HG02870 (cell line): Measurements from ENCODE around the gene RAB44.
A peak's percentile ranks its signal among the peaks of the same experiment; 100 is the strongest.

Experiments
- ATAC-seq: cut with Tn5 transposase; IDR thresholded peaks from one replicate; pipeline ENCODE4 v1.9.1; 2021; ENCODE audit warnings: mild to moderate bottlenecking, moderate library complexity; ENCODE audit not compliant: unreplicated experiment

RAB44 gene

DNA sequence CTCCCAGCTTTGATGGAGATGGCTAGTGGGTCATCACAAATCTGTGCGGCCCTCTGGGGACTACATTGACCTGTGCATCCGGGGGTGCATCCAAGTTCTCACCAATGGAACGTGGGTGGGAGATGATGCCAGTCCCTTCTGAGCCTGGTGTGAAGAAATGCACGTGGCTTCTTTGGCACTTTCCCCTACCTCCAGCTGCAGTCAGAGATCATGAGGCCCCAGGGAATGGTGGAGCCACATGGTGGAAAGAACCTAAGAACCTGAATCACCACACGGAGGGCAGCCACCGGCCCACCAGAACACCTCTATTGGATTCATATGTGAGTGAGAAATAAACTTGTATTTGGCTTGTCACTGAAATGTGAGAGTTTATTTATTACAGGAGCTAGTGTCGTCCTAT is 29.0 kb upstream of the RAB44 start:
- ATAC-seq = no peak

GRCh38 chr6:36669002-36669401 is 28.6 kb upstream of the RAB44 start:
- no peak for ATAC-seq

DNA sequence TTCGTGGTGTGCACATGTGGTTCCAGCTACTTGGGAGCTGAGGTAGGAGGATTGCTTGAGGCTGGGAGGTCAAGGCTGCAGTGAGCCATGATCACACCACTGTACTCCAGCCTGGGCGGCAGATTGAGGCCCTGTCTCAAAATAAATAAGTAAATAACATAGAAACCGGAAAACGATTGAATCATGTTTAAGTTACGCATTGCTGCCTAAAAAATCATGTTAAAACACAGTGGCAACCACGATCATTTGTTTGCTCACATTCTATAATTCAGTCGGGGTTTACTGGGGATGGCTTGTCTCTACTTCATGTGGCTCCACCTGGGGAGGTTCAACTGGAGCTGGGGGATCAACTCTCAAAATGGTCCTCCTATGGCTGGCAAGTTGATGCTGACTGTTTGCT is 27.4 kb upstream of the RAB44 start:
- no peak for ATAC-seq

GRCh38 chr6:36671687-36672375 is 25.8 kb upstream of the RAB44 start:
- no peak for ATAC-seq

DNA sequence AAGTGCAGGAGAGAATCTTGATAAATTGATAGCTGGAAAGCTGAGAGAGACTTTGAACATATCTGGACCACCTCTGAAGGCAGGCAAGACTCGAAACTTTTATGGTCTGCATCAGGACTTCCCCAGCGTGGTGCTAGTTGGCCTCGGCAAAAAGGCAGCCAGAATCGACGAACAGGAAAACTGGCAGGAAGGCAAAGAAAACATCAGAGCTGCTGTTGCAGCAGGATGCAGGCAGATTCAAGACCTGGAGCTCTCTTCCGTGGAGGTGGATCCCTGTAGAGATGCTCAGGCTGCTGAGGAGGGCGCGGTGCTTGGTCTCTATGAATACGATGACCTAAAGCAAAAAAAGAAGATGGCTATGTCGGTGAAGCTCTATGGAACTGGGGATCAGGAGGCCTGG is 23.7 kb upstream of the RAB44 start:
- no peak for ATAC-seq

GRCh38 chr6:36674942-36675341 is 22.7 kb upstream of the RAB44 start:
- ATAC-seq = no peak

- no peak for ATAC-seq
Observed at GRCh38 chr6:36676141-36677058, 21.2 kb upstream of the RAB44 start.

DNA sequence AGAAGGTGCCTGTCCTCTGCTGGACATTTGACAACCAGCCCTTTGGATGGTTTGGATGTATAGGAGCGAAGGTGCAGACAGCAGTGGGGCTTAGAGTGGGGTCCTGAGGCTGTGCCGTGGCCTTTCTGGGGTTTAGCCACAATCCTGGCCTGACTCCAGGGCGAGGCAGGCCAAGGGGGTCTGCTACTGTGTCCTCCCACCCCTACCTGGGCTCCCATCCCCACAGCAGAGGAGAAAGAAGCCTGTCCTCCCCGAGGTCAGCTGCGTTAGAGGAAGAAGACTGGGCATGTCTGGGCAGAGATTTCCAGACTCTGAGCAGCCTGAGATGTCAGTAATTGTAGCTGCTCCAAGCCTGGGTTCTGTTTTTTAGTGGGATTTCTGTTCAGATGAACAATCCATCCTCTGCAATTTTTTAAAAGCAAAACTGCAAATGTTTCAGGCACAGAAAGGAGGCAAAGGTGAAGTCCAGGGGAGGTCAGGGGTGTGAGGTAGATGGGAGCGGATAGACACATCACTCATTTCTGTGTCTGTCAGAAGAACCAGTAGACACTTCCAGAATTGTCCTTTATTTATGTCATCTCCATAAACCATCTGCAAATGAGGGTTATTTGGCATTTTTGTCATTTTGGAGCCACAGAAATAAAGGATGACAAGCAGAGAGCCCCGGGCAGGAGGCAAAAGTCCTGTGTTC is 20.4 kb upstream of the RAB44 start:
- ATAC-seq = no peak

DNA sequence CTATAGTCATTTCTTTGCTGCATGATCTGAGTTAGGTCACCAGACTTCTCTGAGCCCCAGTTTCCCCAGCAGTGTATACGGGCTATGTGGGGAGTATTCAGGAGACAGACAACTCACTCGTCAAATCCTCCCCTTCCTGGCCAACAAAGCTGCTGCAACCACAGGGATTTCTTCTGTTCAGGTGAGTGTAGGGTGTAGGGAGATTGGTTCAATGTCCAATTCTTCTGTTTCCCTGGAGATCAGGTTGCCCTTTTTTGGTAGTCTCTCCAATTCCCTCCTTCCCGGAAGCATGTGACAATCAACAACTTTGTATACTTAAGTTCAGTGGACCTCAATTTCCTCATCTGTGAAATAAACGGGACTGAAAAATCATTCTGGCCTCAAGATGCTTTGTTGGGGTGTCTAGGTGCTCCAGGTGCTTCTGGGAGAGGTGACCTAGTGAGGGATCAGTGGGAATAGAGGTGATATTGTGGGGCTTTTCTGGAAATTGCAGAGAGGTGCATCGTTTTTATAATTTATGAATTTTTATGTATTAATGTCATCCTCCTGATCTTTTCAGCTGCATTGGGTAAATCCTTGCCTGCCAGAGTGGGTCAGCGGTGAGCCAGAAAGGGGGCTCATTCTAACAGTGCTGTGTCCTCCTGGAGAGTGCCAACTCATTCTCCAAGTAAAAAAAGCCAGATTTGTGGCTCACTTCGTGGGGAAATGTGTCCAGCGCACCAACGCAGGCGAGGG is 19.7 kb upstream of the RAB44 start:
- ATAC-seq = no peak

- peak; percentile 40 for ATAC-seq
Observed at GRCh38 chr6:36678488-36679042, 19.1 kb upstream of the RAB44 start, which contains the start of gene CDKN1A. TSS of gene CDKN1A (plus strand) at chr6:36678714. CDS start at chr6:36684102, 5,388 bp downstream.

DNA sequence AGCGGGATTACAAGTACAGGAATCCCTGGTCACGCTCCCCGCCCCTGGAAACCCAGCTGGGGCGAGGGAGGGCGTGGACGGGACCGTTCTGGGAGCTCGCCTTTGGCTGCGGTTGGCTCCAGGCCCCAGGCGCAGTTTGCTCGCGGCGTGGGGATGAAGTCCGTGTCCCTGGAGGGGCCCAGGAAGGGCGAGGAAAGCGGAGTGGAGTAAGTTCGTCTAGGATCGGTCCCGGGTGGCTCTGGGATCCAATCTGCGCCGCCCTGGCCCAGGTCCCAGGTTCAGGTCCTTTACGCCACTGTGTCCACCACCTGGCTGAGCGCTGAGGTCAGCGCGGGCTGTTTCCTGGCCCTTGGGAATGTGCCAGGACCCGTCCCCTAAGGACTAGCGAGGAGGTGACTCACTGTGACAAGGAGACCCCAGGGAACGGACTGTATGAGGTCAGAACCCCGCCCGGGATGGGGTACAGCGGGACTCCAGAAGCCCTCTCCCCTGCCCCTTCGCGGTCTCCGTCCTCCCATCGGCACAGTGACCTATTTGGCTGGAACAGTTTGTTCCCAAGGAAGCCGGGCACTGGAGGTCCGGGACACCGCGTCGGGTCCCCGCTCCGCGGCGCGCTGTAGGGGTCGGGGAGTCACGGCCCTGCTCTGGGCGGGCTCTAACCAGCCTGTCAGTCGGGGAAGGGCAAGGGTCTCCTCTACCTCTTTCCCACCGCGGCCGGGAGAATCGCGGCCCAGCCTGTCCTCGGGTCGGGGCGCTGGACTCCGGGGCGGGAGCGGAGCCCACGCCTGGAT is 18.4 kb upstream of the RAB44 start:
- no peak for ATAC-seq

DNA sequence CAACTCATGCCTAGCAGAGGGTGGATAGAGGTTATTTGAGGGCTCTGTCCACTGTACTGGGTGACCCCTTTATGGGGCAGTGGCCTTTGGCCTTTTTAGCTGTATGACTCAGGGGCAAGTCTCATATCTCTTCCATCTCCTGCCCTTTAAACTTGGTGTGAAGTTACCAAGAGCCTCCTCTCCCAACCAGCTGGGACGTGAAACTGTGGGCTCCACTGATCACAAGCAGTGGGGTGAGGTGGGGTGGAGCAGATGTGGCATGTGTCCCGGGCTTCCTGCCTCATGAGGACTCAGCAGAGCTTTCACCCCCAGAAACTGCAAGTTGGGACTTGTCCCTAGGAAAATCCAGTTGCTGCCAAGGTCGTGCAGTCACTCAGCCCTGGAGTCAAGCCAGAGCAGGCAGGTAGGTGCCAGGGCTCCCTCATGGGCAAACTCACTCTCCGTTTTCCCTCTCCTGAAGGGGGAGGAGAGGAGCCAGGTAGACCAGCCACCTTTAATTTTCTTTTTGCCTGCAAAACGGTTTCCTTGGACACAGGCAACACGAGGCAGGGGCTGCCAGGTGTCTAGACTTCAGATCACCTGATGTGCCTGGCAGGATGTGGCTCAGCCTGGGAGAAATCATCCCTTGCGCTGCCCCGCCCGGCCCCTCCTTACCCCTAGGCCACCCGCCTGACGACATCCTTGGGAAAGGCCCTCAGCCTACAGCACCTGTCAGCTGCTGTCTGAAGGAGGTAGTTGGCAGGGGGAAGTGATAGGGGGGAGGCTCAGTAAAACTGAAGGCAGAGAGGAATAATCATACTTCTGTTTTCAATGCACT is 15.1 kb upstream of the RAB44 start:
- ATAC-seq = peak; percentile 22

GRCh38 chr6:36683145-36683655 is 14.4 kb upstream of the RAB44 start:
- ATAC-seq = no peak

DNA sequence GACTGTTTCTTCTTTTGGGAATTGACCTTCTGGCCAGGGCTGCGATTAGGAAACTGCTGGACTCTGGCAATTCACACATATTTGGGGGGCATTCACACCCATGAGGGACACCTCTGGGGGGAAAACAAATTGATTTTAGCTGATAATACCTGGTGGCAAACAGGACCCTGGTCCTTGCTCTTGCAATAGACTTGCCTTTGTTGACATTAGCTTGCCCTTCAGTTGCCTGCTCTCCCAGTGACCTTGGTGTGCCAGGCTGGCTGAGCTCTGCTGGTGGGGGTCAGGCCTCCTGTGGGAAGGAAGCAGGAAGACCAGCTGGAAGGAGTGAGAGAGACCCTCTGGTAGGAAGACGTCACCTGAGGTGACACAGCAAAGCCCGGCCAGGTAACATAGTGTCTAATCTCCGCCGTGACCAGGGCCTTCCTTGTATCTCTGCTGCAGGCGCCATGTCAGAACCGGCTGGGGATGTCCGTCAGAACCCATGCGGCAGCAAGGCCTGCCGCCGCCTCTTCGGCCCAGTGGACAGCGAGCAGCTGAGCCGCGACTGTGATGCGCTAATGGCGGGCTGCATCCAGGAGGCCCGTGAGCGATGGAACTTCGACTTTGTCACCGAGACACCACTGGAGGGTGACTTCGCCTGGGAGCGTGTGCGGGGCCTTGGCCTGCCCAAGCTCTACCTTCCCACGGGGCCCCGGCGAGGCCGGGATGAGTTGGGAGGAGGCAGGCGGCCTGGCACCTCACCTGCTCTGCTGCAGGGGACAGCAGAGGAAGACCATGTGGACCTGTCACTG is 13.8 kb upstream of the RAB44 start:
- no peak for ATAC-seq

- ATAC-seq = no peak
Observed at GRCh38 chr6:36684447-36684812, 13.2 kb upstream of the RAB44 start.

DNA sequence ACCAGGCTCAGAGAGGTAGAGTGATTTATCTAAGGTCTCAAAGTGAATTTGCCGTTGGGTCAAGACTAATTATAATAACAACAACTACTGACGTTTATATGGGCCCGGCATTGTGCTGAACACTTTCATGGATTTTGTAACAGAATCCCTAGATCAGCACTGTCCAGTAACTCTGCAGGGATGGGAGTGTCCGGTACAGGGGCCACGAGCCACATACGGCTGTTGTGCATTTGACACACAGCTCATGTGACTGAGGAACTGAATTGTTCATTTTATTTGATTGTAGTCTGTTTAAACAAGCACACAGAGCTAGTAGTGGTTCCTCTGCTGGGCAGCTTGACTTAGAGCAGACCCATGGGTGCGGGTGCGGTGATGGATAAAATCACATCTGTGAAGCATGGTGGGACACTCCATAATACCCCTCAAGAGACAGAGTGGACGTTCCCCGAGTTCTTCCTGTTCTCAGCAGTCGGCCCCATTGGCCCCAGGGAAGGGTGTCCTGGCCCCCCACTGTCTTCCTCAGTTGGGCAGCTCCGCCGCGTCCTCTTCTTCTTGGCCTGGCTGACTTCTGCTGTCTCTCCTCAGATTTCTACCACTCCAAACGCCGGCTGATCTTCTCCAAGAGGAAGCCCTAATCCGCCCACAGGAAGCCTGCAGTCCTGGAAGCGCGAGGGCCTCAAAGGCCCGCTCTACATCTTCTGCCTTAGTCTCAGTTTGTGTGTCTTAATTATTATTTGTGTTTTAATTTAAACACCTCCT is 12.3 kb upstream of the RAB44 start:
- ATAC-seq = no peak
